Endothelial cell of umbilical vein (primary cell): ENCODE measurements around the gene PAAF1.

Experiments used
- EZH2 ChIP-seq: IDR thresholded peaks from 2 replicates; pipeline ENCODE4 v1.6.1; 2012; ENCODE audit warnings: borderline replicate concordance, low read depth, mild to moderate bottlenecking, moderate library complexity, low read length, inconsistent platforms; ENCODE audit not compliant: severe bottlenecking
- POLR2A ChIP-seq: IDR thresholded peaks from 2 replicates; pipeline ENCODE4 v1.6.1; 2012; ENCODE audit warnings: low read depth, mild to moderate bottlenecking, control low read depth, low read length
- TF ChIP-seq, protein P1 (sequence below), 2 donors: IDR thresholded peaks; 1 replicate in 1 of 2; 2 replicates in 1 of 2; pipeline ENCODE4 v1.5.1; 2011; ENCODE audit warnings: low read length in 2 of 2, mild to moderate bottlenecking in 2 of 2, moderate library complexity in 2 of 2, control low read depth in 1 of 2, inconsistent platforms in 1 of 2, low read depth in 1 of 2; ENCODE audit not compliant: insufficient read depth in 1 of 2; ENCODE audit errors: extremely low read depth in 1 of 2
- TF ChIP-seq, protein P2 (sequence below): IDR thresholded peaks from 2 replicates; pipeline ENCODE4 v1.6.1; 2011; ENCODE audit not compliant: insufficient read depth, insufficient read length

DNA sequence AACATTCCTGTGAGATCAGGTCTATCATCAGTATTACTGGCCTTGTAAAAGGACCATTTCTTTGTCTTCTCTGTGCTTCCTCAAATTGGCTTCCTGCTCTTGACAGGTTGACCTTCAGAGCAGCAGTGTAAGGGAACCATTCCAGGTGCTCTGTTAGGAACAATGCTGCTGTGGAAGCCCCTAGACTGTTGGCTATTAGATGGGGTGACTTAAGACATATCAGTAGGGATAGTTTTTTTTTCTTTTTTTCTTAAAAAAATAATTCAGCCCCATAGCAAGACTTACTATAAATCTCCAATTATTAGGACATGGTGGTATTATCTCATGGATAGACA lies 37.7 kb upstream of the PAAF1 start:
- TF ChIP-seq EZH2, result no peak
- TF ChIP-seq, protein P1, sequence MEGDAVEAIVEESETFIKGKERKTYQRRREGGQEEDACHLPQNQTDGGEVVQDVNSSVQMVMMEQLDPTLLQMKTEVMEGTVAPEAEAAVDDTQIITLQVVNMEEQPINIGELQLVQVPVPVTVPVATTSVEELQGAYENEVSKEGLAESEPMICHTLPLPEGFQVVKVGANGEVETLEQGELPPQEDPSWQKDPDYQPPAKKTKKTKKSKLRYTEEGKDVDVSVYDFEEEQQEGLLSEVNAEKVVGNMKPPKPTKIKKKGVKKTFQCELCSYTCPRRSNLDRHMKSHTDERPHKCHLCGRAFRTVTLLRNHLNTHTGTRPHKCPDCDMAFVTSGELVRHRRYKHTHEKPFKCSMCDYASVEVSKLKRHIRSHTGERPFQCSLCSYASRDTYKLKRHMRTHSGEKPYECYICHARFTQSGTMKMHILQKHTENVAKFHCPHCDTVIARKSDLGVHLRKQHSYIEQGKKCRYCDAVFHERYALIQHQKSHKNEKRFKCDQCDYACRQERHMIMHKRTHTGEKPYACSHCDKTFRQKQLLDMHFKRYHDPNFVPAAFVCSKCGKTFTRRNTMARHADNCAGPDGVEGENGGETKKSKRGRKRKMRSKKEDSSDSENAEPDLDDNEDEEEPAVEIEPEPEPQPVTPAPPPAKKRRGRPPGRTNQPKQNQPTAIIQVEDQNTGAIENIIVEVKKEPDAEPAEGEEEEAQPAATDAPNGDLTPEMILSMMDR (IDR thresholded peaks at IDR 0.05; ENCODE audit: extremely low read depth in 1 of 2, insufficient read depth in 1 of 2, low read depth in 1 of 2, low read length in 2 of 2), result no peak
- no peak for TF ChIP-seq POLR2A
- TF ChIP-seq, protein P2, sequence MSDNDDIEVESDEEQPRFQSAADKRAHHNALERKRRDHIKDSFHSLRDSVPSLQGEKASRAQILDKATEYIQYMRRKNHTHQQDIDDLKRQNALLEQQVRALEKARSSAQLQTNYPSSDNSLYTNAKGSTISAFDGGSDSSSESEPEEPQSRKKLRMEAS, result no peak
